NCI-H1048 (cell line): ENCODE measurements around the gene GNG4.

ENCODE experiments used
- DNase-seq: peaks from one replicate; lab custom pipeline; 2025; lab: John Stamatoyannopoulos, UW

GNG4 gene

DNA sequence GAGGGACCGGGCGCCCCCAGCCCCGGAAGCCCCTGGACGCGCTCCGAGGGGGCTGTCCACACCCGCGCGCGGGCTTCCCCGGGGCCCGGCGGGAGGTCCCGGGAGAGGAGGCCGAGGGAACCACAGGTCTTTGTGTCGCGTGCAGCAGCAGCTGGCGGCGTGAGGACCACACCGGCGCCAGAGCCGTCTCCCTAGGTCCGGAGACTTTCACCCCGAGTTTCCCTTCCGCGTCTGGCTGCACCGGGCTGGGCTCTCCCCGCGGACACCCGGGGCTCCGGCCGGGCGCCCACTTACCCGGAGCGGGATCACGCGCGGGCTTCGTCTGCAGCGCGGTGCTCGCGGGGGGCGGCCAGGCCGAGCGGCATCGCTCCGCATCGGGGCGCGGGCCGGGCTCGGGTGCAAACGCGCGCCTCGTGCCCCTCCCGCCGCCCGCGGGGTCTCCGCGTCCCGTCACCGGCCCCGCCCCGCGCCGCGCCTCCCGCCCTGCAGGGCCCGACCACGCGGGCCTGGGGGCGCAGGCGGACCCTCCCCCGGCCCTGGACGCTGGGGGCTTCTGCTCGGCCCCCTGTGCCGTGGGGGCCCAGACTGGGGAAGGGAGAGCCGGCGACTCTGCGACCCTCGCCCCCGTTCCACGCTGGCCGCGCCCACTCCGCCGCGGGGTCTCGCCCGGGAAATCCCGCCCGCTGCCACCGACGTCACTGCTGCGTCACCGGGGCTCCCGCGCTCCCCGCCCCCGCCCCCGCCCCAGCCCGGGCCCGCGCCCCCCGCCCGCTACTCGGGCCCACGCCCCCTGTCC, at the start of gene GNG4:
TSS of gene GNG4 (minus strand) at position 417 of the 796 bp plus-strand sequence. CDS start 65,946 bp downstream, outside the sequence.
- no peak for DNase-seq

GRCh38 chr1:235697508-235697907, 47.9 kb upstream of the GNG4 start:
- no peak for DNase-seq

GRCh38 chr1:235689356-235689755, 39.8 kb upstream of the GNG4 start:
- no peak for DNase-seq

GRCh38 chr1:235688096-235688495, 38.5 kb upstream of the GNG4 start:
- no peak for DNase-seq

DNA sequence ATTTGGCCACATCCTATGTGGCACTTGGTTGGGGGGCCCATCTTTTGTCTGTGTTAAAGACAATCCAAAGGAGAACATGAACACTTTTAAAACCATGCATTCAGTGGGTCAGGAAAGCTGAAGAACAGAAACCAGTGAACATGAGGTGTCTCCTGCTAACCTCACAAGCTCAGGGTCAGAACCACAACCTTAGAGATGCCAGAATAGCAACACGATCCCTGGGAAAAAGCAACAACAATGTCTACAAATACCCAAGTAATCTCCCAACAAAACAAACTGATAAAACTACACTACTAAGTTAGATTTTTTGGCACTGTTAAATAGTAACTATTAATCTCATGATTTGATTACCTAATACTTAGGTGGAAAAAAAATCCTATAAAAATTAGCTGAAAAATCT, 34.1 kb upstream of the GNG4 start:
- DNase-seq = no peak

DNA sequence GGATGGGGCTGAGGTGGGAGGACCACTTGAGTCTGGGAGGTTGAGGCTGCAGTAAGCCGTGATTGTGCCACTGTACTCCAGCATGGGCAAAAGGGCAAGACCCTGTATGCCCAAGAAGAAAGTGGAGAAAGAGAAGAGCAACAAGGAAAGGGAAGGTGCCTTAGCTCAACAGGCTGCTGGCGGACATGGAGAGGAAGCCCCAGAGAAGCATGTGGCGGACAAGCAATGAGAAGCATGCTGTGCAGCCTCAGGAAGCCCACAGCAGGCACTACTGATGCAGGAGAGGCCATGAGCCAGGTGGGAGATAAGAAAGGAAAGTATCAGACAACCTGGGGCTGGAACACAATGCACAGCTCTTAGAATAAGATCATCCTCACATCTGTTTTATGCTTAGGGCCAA, 32.6 kb upstream of the GNG4 start:
- no peak for DNase-seq

- DNase-seq = no peak
These were observed 30.1 kb upstream of the GNG4 start for GRCh38 chr1:235679644-235680043.

- DNase-seq = no peak
These were observed 29.4 kb upstream of the GNG4 start for GRCh38 chr1:235679005-235679404.

- no peak for DNase-seq
These were observed 25.7 kb upstream of the GNG4 start for GRCh38 chr1:235675152-235675890.

GRCh38 chr1:235673981-235674380, 24.4 kb upstream of the GNG4 start:
- DNase-seq = no peak

DNA sequence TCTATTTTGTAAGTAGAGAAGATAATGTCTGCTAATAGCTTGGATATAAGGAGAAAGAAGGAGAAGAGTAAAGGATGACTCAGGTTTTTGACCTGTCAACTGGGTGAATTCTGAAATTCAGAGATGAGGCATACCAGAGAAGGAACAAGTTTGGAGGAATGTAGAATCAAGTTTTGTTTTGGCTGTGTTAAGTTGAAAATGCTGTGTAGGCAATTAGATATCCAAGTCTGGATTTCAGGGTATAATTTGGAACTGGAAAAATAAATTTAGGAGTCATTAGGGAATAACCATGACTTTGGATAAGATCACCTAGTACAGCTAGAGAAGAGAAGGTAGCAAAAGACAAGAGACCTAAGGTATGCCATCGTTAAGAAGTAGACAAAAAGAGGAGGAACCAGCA, 22.4 kb upstream of the GNG4 start:
- DNase-seq = no peak

- no peak for DNase-seq
These were observed 20.7 kb upstream of the GNG4 start for GRCh38 chr1:235670157-235670776.

- DNase-seq = no peak
These were observed 19.7 kb upstream of the GNG4 start for GRCh38 chr1:235669277-235669676.

DNA sequence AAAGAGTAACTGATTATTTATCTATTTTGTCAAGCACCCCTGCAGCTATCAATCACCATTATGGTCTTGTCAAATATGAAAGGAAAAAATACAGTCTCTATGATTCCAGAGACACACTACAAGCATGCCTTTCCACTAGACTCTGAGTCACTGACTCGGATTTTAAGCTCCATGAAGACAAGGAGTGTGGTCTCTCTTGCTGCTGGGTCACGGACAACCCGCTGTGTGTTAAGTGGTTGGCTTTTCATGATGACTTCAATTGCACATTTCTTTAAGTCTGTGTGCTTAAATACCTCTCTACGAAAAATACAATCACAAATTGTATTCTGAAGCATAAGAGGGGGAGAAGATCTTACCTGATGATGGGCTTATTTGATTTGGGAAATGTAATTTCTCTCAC, 14.0 kb upstream of the GNG4 start:
- DNase-seq = no peak

GRCh38 chr1:235661568-235661967, 12.0 kb upstream of the GNG4 start:
- DNase-seq = no peak

DNA sequence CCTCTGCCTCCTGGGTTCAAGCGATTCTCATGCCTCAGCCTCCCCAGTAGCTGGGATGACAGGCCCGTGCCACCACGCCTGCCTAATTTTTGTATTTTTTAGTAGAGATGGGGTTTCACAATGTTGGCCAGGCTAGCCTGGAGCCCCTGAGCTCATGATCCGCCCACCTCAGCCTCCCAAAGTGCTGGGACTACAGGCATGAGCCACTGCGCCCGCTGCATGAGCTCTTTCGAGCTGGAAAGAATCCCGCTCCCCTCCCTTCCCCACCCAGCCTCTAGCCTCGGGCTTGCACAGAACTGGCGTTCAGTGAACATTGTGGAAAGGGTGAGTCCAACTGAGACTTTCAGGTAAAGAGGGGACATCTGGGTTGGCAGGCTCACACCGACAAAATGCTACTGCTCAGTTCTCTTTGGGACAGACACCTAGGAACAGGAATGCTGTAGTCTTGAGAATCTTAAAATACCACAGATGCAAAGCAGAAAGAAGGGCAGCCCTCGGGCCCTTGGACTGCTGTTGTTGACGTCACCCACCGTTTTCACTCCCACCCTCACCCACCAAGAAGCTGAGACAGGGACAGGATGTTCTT, 9.7 kb upstream of the GNG4 start:
- DNase-seq = no peak

GRCh38 chr1:235657747-235658526, 8.4 kb upstream of the GNG4 start:
- no peak for DNase-seq

DNA sequence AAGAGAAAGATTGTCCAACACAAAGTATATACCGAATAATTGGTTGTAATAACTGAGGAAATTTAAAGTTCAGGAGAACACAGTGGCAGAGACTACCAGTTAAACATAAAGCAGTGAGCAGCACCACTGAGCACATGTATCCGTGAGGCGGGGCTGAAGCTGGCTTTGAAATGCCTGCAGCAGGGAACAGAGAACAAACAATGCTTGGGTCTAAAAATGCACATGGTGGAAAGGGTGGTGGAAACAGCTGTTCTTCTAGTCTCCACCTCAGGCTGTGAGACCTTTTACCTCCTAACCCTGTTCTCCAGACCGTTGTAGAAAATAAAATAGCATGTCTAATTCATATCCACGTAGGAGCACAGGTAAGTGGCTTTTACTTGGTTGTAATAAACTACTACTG, 7.7 kb upstream of the GNG4 start:
- no peak for DNase-seq

GRCh38 chr1:235652364-235652763, 2.8 kb upstream of the GNG4 start:
- no peak for DNase-seq

DNA sequence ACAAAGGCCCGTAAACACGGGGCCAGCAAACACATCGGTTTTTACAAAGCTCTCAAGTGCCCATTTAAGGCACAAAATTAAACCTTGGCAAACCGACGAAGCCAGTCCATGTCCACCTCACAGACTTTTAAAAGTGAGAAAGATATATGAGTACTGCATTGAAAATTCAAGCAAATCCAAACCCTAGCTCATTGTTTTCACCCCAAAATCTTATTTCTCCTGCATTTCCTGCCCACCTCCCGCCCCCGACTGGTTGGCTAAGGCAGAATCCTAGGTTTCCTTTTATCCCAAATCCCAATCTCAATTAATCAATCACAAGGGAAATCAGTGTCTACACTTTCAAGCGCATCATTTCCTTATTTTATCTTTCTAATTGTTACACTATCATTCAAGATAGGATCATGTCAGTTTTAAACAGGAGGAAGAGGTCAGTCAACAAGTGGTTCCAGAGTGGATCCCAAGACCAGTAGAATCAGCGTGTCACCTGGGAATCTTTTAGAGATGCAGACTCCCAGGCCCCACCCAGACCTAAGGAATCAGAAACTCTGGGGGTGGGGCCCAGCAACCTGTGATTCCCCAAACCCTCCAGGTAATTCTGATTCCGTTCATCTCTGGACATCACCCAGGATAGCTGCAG, 1.7 kb upstream of the GNG4 start:
- DNase-seq = no peak
